ENCODE measurements around the gene DCAKD. TPM values are rescaled to one million over a fixed set of nuclear protein-coding genes. Genes with fewer than 3 reads are reported as not detected.

DCAKD gene
- total RNA-seq, 1 experiment from 2014 or later = 57.7 TPM

GRCh38 chr17:45030733-45031132, 20.7 kb downstream of the DCAKD start (continued):
- no peak for TF ChIP-seq ARID4B (CRISPR knock-in tag; IDR thresholded peaks at IDR 0.05; ENCODE audit: borderline replicate concordance)
- TF ChIP-seq NFYB (CRISPR knock-in tag; conservative IDR thresholded peaks at IDR 0.05; ENCODE audit: low read depth) = no peak
- TF ChIP-seq KAT7 (CRISPR knock-in tag; IDR thresholded peaks at IDR 0.05; ENCODE audit: borderline replicate concordance) = no peak
- no peak for TF ChIP-seq CDX4 (CRISPR knock-in tag; IDR thresholded peaks at IDR 0.05; ENCODE audit: borderline replicate concordance)
- TF ChIP-seq ESRRA (CRISPR knock-in tag; IDR thresholded peaks at IDR 0.05; ENCODE audit: borderline replicate concordance) = no peak
- no peak for TF ChIP-seq GTF2I (CRISPR knock-in tag; conservative IDR thresholded peaks at IDR 0.05)
- no peak for TF ChIP-seq ETV6 (CRISPR knock-in tag; IDR thresholded peaks at IDR 0.05)
- TF ChIP-seq ATF1 (CRISPR knock-in tag; IDR thresholded peaks at IDR 0.05) = no peak
- TF ChIP-seq HMGXB4 (CRISPR knock-in tag; IDR thresholded peaks at IDR 0.05) = no peak
- TF ChIP-seq PRDM15 (CRISPR knock-in tag; IDR thresholded peaks at IDR 0.05) = no peak
- no peak for TF ChIP-seq ELF4 (CRISPR knock-in tag; IDR thresholded peaks at IDR 0.05; ENCODE audit: low read depth)

GRCh38 chr17:45029758-45030423, 21.5 kb downstream of the DCAKD start:
- no peak overlapping the region for H3K4me3 Mint-ChIP-seq
- no peak for DNase-seq (ENCODE audit: low spot score)
- no peaks in the 10 kb centered on the region for H3K4me1 Mint-ChIP-seq
- H3K9me3 Mint-ChIP-seq = no peaks in the 10 kb centered on the region
- POLR2A ChIA-PET = no interaction called here
- H3K27ac Mint-ChIP-seq = no peak overlapping the region
- no peaks in the 10 kb centered on the region for H3K27me3 Mint-ChIP-seq (ENCODE audit: low read depth)
- no peak for ATAC-seq
- CTCF ChIA-PET = no interaction called here
- peaks cover 37% of the 10 kb centered on the region for H3K36me3 Mint-ChIP-seq
- TF ChIP-seq SP1 (CRISPR knock-in tag; conservative IDR thresholded peaks at IDR 0.05) = no peak
- TF ChIP-seq EMX1 (CRISPR knock-in tag; IDR thresholded peaks at IDR 0.05) = no peak
- no peak for TF ChIP-seq HMGXB4 (CRISPR knock-in tag; IDR thresholded peaks at IDR 0.05)
- no peak for TF ChIP-seq E2F4 (CRISPR knock-in tag; IDR thresholded peaks at IDR 0.05; ENCODE audit: borderline replicate concordance, low read depth)
- no peak for TF ChIP-seq KAT7 (CRISPR knock-in tag; IDR thresholded peaks at IDR 0.05; ENCODE audit: borderline replicate concordance)
- no peak for TF ChIP-seq ZNF263 (CRISPR knock-in tag; IDR thresholded peaks at IDR 0.05; ENCODE audit: low read depth)
- no peak for TF ChIP-seq TCF7 (CRISPR knock-in tag; IDR thresholded peaks at IDR 0.05; ENCODE audit: low read depth)
- no peak for TF ChIP-seq AFF4 (CRISPR knock-in tag; IDR thresholded peaks at IDR 0.05; ENCODE audit: borderline replicate concordance)
- TF ChIP-seq JUN (CRISPR knock-in tag; IDR thresholded peaks at IDR 0.05) = no peak
